NCI-H146 treated with DMSO at 0.1 percent for 48 hours (cell line): Measurements from ENCODE around the gene MSX1.

Source experiments
- DNase-seq: peaks from one replicate; lab custom pipeline; 2025; ENCODE audit not compliant: unreplicated experiment; lab: John Stamatoyannopoulos, UW

MSX1 gene

DNA sequence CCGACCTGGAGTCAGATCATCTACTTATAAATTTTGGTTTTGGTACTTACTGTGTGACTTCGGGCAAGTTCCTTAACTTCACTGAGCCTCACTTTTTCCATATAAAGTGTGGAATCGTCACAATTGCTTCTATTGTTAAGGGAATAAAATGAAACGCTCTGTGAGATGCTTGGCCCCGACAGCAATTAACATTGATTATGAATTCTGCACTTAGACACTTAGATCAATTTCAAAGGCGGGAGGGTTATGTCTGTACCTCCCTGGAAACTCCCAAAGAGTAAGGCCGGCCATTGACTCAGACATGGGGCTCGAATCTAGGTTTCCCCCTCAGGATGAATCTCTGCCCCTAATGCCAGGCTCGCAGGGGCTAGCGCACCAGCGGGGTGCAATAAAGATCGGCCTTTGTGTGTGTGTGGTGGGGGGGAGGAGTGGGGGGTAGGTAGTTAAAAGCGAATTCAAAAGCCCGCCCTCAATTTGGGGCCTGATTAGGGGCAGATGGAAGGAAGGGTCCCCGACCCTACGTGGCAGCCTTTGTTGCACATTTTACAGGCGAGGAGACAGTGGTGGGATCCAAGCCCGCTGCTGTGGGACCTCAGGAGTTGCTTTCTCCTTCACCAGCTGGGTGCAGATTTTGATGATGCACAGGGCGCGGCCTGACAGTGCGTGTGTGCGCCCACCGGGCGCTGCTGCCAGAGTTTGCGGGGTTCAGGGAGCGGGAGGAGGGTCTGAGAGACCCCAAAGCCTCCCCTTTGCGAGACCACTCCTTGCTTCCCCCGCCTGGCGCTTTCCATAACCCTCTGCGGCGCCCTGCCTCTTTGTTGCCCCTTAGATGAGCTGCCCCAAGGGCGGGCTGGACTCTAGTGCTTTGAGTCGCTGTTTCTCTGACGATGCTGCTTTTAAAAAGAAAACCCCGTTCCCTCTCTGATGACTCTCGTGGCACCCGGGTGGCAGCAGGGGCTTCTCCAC lies 9.6 kb downstream of the MSX1 start:
- no peak for DNase-seq

DNA sequence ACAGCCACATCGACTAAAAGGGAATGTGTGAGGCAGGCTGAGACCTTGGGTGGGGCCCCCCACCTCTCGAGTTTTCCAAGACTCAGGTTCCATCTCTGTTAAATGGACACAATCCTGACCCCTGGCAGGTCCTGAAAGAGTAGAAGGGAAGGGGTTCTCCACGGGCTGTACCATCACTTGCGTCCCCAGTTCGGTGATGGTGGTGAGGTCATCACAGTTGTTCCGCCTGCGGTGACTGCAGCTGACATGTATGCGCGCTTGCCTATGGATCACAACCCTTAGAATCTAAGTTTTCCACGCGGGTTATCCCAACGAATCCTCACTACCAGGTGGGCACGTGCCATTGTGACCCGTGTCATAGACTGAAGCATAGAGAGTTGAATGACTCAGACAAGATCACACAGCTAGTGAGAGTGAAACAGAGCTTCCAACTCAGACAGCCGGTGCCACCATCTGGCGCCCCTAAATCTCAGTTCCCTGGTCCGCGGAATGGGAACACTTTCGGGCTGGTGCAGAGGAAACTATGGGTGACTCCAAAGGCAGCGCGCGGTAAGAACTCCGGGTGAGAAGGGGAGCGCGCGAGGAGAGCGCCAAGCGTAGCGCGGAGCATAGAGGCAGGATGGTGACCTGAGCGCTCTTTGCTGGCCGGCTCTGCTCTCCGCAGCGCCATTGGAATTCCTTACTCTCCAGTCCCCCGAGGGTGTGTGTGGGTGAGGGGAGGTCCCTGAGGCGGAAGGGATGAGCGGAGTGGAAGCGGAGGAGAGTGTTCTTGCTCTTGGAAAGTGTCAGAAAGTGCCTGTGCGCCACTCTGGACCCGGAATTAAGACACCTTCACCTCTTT lies 10.5 kb downstream of the MSX1 start:
- DNase-seq: no peak

DNA sequence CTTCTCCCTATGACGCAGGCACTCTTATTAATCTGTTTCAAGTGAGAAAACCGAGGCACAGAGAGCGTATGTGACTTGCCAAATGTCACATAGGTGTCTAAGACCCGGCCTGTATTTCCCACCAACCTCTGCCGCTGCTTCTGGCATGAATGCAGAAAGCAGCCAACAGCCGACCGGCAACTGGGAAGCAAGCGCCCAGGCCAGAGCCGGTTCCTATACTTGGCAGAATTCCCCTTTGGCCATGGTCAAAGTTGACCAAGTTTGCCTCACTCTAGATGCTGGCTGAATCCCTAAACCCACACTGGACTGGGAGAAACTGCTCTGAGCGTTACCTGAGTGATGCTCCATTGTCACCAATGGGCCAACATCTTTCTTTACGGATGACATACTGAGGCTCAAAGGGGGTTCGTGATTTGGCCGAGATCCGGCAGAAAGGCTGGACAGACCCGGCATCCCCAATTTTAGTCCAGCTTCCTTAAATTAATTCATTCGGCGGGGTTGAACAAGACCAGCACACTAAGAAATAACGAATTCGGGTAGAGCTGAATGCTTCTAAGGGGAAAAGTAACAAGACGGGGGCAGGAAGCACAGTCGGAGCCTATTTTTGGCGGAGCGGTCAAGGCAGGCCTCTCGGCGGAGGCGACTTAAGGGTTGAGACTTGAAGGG lies 11.2 kb downstream of the MSX1 start:
- DNase-seq: no peak

DNA sequence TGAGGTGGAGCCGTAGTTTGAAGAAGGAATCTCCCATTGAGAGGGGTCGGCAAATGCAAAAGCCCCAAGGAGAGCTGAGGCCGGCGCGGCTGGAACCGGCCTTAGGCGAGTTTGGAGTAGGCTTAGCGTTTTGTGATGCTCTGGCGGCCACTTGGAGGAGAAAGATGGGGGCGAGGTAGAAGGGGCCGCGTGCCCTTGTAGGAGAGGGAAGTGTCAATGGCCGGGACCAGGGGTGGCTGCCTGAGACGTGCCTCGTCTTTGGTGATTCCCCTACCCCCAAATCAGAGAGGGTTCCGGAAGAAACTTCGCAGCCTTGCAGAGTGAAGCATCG lies 11.7 kb downstream of the MSX1 start:
- no peak for DNase-seq

DNA sequence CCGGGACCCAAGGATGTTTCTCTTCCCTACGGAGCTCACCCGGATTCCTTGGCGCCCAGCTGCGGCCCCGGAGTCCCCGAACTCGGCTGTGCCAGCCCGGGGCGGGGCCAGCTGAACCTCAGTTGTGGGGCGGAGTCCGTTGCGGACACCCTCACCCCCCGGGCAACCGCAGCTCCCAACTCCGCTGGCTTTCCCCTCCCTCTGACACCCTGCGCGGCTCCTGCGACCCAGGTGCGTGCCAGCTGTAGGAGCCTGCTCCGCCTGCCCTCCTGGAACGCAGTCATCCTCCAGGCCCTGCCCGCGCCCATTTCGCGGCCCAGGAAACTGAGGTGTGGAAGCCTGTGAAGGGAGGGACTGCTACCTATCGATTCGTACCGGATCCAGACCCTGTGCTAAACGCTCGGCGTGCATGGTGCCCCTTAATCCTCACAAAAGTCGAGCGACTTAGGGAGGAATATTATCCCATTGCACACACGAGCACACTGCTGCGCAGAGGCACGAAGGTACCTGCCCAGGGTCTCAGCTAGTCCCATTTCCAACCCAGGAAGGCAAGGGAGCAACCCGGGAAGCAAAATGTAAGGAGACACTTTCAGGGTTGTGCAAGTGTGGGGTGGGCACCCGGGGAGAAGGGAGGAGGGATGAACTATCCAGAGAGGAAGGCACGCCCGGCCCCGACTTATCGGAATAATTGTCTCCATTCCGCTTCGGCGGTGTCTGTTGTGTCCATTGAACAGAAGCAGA lies 12.3 kb downstream of the MSX1 start:
- no peak for DNase-seq

DNA sequence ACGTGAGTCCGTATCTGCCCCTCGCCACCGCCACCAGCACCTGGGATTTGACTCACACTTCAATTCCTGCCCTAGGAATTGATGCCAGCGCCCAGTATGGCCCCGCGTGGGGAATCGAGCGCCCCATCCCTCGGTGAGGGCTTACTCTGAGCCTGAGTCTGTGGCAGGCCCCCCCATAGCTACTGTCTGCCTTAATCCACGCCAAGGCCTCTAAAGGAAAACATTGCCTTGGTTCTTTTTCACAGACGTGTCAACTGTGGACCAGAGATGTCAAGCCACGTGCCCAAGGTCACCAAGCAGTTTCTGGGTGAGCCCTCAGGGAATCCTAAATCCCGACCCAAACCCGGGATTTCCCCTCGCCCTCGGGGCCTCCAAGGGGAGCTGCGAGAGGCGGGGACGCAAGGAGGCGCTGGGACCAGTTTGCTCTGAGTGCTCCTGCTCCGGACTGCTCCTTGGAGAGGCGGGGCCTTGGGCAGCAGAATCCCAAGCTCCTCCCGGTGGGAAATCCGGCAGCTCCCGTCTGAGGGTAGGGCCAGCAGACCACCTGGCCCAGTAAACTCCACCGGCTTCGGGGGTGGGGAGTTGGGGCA lies 12.9 kb downstream of the MSX1 start:
- no peak for DNase-seq

DNA sequence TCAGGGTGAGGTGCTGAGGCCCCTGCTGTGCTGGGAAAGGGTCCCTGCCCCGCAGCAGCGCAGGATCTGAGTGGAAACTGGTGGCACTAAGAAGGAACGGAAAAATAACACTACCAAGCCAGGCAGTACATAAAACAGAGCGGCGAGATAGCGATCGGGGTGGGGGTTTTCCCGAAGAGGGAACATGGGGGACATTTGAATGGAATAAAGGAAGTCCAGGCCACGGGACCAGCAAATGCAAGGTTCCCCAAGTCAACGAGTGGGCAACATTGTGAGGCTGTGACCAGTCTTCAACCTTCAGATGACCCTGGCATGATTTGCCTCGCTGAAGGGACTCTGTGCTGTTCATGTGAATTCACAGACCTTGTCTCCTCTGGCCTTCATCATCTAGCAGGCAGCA lies 13.7 kb downstream of the MSX1 start:
- no peak for DNase-seq

DNA sequence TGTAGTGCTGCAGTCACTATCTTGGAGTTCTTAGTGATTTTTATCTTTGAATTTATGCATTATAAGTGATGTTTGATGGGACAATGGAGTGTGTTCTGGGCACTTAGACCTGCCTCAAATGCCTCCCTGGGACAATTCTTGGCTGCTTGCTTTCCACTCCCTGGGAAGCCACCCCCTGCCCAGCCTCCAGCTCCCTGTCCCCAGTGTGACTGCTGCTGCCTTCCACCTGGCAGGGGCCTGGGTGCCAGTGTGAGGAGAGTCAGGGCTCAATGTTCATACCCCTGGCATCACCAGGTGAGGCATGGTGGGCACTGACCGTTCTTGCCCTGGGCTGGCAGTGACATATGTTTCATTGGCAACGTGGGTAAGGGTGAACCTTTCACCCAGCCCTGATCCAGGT lies 14.8 kb downstream of the MSX1 start:
- no peak for DNase-seq

DNA sequence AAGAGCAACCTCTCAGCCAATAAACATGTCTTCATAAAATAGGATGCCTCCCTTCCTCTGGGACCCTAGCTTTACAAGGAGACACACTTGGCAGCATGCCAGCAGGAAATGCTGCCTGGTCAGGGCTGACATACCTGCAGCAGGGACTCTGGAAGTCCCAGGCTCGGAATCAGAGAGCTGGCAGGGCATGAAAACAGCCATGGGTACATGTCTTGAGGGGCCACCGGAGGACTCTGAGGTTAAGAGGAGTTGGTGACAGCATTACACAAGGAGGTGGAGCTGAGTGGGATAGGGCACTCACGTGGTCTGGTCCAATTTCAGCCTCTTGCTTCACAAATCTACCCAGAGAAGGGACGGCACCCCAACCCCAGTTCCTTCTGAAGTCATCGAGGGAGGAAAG lies 15.7 kb downstream of the MSX1 start:
- no peak for DNase-seq

DNA sequence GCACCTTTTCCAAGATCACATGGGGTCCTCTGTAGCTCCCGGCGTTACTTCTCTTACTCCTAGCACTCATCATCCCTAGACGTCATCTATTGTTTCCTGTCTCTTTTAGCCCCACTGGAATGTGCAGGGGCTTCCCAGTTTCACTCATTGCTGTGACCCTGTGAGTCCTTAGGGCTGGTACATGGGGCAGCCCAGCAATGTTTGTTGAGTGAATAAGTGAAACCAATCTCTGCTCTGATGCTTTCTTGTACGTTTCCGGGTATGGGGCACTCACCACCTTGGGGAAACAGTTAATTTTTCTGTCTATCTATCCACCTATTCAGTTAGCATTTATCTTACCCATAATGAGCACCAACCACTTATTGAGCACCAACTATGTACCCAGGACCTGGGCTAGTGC lies 16.1 kb downstream of the MSX1 start:
- DNase-seq: no peak

DNA sequence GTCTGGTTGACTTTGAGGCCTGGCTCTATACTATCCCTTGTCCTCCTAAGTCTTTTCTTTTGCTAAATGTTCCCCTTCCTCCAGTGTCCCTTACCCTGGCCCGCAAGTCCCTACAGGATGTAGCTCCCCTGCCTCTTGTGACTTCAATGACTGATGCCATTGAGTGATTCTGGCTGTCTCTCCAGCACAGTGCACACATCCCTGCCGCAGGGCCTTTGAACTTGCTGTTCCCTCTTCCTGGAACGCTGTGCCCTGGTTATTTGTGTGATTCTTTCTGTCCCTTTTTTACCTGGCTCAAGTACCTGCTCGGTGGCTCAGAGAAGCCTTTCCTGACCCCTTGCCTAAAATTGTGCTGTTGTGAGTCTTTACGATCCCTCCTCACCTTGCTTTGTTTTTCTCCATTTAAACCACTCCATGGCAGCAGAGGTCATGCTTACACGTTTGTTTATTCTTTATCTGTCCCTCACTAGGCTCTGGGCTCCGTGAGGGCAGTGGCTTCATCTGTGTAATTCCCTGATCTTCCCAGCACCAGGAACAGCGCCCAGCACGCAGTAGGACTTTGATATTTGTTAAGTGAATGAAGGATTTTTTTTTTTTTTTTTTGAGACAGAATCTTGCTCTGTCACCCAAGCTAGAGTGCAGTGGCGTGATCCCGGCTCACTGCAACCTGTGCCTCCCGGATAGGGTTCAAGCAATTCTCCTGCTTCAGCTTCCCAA lies 17.6 kb downstream of the MSX1 start:
- no peak for DNase-seq

DNA sequence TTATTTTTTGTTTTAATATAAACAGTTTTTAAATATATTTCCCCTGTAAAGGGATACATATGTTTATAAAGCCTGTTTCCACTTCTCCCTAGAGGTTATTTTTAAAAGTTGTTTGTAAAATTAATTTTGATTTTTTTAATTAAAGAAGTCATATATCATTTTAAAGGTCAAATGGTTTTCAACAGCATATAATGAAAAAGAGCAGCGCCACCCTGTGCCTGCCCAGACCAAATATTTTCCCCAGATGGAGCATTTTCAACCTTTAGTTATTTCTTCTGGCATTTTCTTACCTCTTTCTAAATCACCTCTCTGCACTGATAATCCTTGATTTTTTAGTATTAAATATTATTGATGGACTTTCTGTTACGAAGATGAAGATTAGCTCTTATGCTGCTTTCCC lies 21.0 kb downstream of the MSX1 start:
- no peak for DNase-seq

DNA sequence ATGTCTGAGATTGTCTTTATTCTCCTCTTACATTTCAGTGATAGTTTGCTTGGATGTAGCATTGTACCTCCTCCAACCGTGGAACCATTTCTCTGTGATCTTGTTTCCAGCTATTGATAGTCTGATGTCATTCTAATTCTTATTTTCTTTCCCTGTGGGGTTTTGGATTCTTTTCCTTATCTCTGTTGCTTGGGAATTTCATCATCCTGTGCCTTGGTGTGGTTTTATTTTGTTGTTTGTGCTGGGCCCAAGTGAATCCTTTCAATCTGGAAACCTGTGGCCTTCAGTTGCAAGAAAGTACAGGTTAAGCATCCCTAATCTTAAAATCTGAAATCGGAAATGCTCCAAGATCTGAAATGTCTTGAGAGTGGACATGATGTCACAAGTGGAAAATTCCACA lies 22.0 kb downstream of the MSX1 start:
- DNase-seq: no peak

DNA sequence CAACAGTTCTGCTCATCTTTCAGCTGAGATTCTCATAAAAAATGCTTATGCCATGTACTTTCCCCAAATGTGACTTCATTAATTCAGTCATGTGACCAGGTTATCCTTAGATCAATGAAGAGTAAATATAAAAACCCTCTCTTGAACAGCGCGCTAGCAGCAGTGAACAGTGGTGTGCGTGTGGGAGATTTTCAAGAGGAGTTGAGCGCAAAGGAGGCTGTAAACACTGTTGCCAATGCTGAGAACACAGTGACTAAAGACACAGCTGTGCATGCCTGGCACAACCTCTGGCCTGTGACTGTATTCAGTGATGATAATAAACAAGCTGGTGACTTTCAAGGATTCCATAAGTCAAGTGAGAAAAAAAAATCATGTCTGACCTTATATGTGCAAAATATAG lies 25.1 kb downstream of the MSX1 start:
- no peak for DNase-seq

DNA sequence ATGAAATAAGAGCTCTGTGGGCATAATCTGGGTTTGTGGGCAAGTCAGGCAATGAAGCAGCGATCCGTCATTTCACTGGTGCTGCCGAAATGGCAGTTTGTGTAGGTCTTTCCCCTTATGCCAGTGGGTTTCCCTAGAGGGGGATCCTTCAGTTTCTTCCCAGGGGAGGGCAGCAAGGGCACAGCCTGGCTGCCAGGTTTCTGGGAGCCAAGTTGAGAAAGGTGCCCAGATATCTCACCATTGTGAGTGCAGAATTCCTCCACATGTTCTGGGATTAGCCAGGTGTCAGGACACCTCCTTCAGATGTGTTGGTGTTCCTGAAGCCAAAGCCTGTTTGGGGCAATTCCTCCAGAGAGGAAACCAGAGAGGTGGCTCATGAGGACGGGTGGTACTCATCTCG lies 28.0 kb downstream of the MSX1 start:
- no peak for DNase-seq

DNA sequence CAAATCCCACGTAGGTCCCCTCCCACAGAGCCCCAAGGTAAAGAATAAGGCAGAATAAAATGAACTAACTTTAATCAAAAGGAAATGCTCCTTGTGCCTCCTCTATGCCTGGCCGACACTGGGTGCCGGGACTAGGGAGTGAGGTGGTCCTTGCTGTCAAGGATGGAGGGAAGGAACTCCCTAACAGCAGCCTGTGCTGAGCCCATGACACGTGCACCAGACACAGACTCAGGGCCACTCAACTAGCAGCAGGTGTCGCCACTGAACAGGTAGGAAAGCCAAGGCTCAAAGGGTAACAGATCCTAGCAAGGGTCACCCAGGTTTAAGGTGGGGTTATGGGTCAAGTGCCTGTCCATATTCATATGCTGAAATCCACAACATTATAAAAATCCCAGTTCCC lies 29.2 kb downstream of the MSX1 start:
- no peak for DNase-seq

DNA sequence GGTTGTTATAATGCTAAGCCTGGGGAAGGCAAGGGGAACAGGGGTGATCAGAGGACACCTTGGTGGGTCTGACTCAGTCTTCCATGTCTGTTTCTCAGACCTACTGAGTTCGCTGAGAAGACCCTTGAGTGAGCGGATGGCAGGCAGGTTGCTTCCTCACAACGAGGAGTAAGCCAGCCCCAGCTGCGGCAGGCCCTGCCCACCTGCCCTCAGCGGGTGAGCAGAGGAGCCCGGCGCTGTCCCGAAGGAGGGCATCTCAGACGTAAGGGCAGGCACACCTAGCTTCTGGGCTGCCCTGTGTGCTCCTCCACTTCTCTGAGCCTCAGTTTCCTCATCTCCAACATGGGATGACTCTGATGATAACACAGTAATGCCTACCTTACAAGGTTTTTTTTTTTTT lies 30.3 kb downstream of the MSX1 start:
- no peak for DNase-seq

DNA sequence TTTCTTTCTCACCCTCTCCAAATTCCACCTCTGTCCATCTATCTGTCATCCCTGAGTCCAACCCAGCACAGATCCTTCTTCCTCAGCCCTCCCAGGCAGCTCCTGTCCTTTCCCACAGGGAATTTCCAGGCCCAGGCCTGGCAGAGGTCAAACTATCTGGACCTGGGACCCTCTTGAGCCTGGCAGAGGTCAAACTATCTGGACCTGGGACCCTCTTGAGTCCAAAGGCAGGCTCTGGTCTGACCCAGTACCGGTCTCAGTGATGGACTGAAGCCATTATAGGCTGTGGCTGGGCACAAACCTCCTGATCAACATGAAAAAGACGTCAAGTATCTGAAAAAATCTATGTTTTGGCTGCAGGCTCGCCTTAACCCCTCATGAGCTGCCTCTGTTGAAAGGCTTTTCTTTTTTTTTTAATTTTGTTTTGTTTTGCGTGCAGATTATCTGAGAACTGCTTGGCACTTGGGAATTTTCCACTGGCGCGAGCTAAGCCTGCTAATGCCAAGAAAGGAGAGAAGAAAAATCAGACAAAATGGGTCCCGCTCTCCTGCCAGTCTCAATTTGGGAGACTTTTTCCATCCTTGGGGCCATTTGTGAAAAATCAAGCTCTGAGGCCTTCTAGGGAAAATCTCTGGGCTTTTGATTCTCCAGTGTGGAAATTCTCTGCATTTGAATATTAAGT lies 31.2 kb downstream of the MSX1 start:
- DNase-seq: no peak

DNA sequence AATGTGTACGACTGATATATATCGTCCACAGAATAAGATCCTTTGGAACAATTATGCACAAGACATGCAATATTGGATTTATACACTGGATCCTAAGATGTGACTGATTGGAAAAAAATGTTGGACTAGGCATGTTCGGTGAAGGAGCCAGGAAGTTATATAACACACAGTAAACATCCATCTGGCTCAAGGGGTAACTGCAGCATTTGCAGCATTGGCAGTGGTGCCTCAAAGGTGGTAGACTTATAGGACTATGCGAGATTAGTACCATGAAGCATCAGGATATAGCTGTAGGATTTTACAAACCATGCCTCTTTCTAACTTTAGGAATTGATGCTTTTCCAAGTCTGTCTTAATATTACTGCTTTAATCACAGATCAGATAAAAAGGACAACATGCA lies 34.3 kb downstream of the MSX1 start:
- no peak for DNase-seq
